HepG2 (cell line): ENCODE data around the gene GDPD1. TPM values are rescaled to one million over a fixed set of nuclear protein-coding genes. Genes with fewer than 3 reads are reported as not detected.

Experiments used
- GATA4 ChIP-seq: sonication (generic); IDR thresholded peaks from 2 replicates; pipeline ENCODE4 v1.6.1; 2016; ENCODE audit warnings: antibody characterized with exemption, low read depth, borderline replicate concordance
- HCFC1 ChIP-seq: fragments of 150-350 bp; IDR thresholded peaks from 2 replicates; pipeline ENCODE4 v1.6.1; 2014; ENCODE audit warnings: low read depth, low read length
- KLF9 ChIP-seq: IDR thresholded peaks from 2 replicates; pipeline ENCODE4 v1.6.1; 2016; ENCODE audit warnings: low read depth
- KMT2B ChIP-seq: IDR thresholded peaks from 2 replicates; pipeline ENCODE4 v1.6.1; 2016; ENCODE audit warnings: missing genetic modification reagents, missing compliant biosample characterization
- MAF1 ChIP-seq: sonication (generic); formaldehyde crosslinking; IDR thresholded peaks from 2 replicates; pipeline ENCODE4 v1.5.0; 2020; ENCODE audit warnings: missing genetic modification reagents, borderline replicate concordance
- MBD4 ChIP-seq: IDR thresholded peaks from 2 replicates; pipeline ENCODE4 v1.6.1; 2012; ENCODE audit warnings: low read length, inconsistent platforms, borderline replicate concordance
- MYNN ChIP-seq: sonication (generic); formaldehyde crosslinking; IDR thresholded peaks from 2 replicates; pipeline ENCODE4 v1.4.0; 2020; ENCODE audit warnings: mild to moderate bottlenecking, low read depth, missing genetic modification reagents
- SKIL ChIP-seq: sonication (generic); formaldehyde crosslinking; IDR thresholded peaks from 2 replicates; pipeline ENCODE4 v1.8.0; 2022; ENCODE audit warnings: missing genetic modification reagents, mild to moderate bottlenecking, moderate library complexity, borderline replicate concordance
- STAG1 ChIP-seq: sonication (generic); formaldehyde crosslinking; IDR thresholded peaks from 2 replicates; pipeline ENCODE4 v1.4.0; 2020; ENCODE audit warnings: missing genetic modification reagents
- TBL1XR1 ChIP-seq: fragments of 150-350 bp; IDR thresholded peaks from 2 replicates; pipeline ENCODE4 v1.6.1; 2014; ENCODE audit warnings: borderline replicate concordance, low read length; ENCODE audit not compliant: partially characterized antibody
- TMF1 ChIP-seq: sonication (generic); formaldehyde crosslinking; IDR thresholded peaks from 2 replicates; pipeline ENCODE4 v1.8.1; 2022; ENCODE audit warnings: low read depth, missing genetic modification reagents
- ZHX1 ChIP-seq: sonication (generic); formaldehyde crosslinking; IDR thresholded peaks from 2 replicates; pipeline ENCODE4 v1.8.1; 2022; ENCODE audit warnings: low read depth, mild to moderate bottlenecking, missing genetic modification reagents
- ZHX2 ChIP-seq, 2 experiments: sonication (generic) in 1 of 2; formaldehyde crosslinking in 1 of 2; IDR thresholded peaks; 2 replicates each; pipeline versions ENCODE4 v1.6.1 to v1.9.0; 2014 to 2022; ENCODE audit warnings: antibody characterized with exemption in 1 of 2, borderline replicate concordance in 1 of 2, inconsistent platforms in 1 of 2, low read depth in 1 of 2, missing genetic modification reagents in 1 of 2
- ZNF232 ChIP-seq: sonication (generic); formaldehyde crosslinking; IDR thresholded peaks from 2 replicates; pipeline ENCODE4 v1.4.0; 2020; ENCODE audit warnings: missing genetic modification reagents, borderline replicate concordance
- ZNF354B ChIP-seq: sonication (generic); formaldehyde crosslinking; IDR thresholded peaks from 2 replicates; pipeline ENCODE4 v1.8.0; 2022; ENCODE audit warnings: mild to moderate bottlenecking, missing genetic modification reagents
- ZNF362 ChIP-seq: sonication (generic); formaldehyde crosslinking; IDR thresholded peaks from 2 replicates; pipeline ENCODE4 v1.4.0; 2020; ENCODE audit warnings: missing genetic modification reagents, mild to moderate bottlenecking, borderline replicate concordance
- polyA plus RNA-seq, 8 experiments: library from polyadenylated mRNA; depleted of rRNA in 3 of 8; stranded (reverse) in 7 of 8; unstranded in 1 of 8; fragments of >200 nt; fragmentation: Illumina TruSeq in 4 of 8; extraction: Trizol in 4 of 8; gene quantifications; 2 replicates each; pipeline versions ENCODE4 v1.2.1 to v1.2.3, GENCODE V29; 2011 to 2016; ENCODE audit warnings: low read depth in 4 of 8, missing spikeins in 1 of 8, mixed read lengths in 1 of 8; ENCODE audit not compliant: insufficient read depth in 1 of 8
- total RNA-seq, 5 experiments: library from RNA; depleted of rRNA; stranded (reverse); fragments of >200 nt; fragmentation: Illumina TruSeq; extraction: Trizol; gene quantifications; 2 replicates each; pipeline ENCODE4 v1.2.3, GENCODE V29; 2016; ENCODE audit warnings: low read depth in 1 of 5

Gene GDPD1
- total and polyA plus RNA-seq, 2 of the 13 experiments (the other 11 are each of a cell fraction or from before 2014, with no cell fraction given): 6.0 to 7.7 TPM

GRCh38 chr17:59220328-59221158 lies at the start of gene GDPD1 (continued):
- TF ChIP-seq ZHX1 (CRISPR knock-in tag) (peak; percentile 18; the same call in 1 of the 2 replicates), KLF9 (CRISPR knock-in tag) (no peak), ZNF232 (CRISPR knock-in tag) (no peak; the same call in 1 of the 2 replicates), TBL1XR1 (no peak), GATA4 (no peak), ZHX2 (IDR thresholded peaks at IDR 0.05; ENCODE audit: low read depth) (no peak), ZHX2 (CRISPR knock-in tag; IDR thresholded peaks at IDR 0.05; ENCODE audit: borderline replicate concordance) (no peak), TMF1 (0 out of 2 replicates have a peak, but pooled peaks have one; percentile 55), SKIL (no peak), HCFC1 (peak; percentile 35), KMT2B (CRISPR knock-in tag) (peak; percentile 68; the same call in 1 of the 2 replicates), MBD4 (no peak), ZNF362 (peak; percentile 79; the same call in 1 of the 2 replicates), MAF1 (CRISPR knock-in tag) (no peak), MYNN (CRISPR knock-in tag) (no peak), STAG1 (CRISPR knock-in tag) (peak; percentile 86), ZNF354B (peak; percentile 90; the same call in 1 of the 2 replicates)
